GM12872 (cell line): ENCODE results near the gene TARM1.

Experiments used
- TF ChIP-seq, protein P1 (sequence below): IDR thresholded peaks from 3 replicates; pipeline ENCODE4 v1.5.1; 2011; ENCODE audit warnings: low read depth, mild to moderate bottlenecking, low read length, moderate library complexity; ENCODE audit not compliant: insufficient read depth

TARM1 gene

GRCh38 chr19:54095136-54095858 lies 14.1 kb upstream of the TARM1 start:
- TF ChIP-seq, protein P1, sequence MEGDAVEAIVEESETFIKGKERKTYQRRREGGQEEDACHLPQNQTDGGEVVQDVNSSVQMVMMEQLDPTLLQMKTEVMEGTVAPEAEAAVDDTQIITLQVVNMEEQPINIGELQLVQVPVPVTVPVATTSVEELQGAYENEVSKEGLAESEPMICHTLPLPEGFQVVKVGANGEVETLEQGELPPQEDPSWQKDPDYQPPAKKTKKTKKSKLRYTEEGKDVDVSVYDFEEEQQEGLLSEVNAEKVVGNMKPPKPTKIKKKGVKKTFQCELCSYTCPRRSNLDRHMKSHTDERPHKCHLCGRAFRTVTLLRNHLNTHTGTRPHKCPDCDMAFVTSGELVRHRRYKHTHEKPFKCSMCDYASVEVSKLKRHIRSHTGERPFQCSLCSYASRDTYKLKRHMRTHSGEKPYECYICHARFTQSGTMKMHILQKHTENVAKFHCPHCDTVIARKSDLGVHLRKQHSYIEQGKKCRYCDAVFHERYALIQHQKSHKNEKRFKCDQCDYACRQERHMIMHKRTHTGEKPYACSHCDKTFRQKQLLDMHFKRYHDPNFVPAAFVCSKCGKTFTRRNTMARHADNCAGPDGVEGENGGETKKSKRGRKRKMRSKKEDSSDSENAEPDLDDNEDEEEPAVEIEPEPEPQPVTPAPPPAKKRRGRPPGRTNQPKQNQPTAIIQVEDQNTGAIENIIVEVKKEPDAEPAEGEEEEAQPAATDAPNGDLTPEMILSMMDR, result no peak

- TF ChIP-seq, protein P1, result no peak
Measured at GRCh38 chr19:54094426-54095000, 13.3 kb upstream of the TARM1 start.

- TF ChIP-seq, protein P1, result no peak
Measured at GRCh38 chr19:54084410-54084809, 3.2 kb upstream of the TARM1 start.

DNA sequence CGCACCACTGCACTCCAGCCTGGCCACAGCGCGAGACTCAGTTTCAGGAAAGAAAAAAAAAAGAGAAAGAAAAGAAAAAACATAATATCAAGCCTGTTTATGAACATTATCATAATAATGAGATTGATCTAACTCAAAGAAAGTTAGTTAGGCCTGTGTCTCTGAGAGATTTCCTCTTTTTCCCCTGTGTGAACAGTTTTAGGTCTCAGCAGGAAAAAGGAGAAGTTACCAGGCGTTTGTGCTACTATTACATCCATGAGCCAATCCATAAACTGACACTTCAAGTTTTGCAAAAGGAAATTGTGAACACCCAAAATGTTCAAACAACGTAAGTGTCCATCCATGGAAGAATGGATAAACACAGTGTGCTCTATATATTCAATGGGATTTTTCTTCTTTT lies 3.8 kb downstream of the TARM1 start:
- TF ChIP-seq, protein P1, result no peak

DNA sequence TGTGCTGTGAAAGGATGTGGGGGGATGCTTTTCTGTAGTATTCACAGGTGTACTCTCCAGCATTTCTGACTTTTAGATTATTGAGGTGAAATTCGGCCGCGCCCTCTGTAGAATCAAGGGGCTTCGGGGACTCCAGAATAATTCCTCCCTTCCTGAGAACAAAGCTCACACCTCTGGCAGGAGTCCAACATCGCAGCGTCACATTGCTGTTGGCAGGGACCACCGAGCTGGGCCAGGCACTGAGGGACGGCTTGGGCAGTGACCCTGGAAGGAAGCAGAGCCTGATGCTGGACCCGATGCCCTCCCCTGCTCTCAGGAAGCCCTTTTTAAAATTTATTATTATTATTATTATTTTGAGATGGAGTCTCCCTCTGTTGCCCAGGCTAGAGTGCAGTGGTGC lies 6.3 kb downstream of the TARM1 start:
- TF ChIP-seq, protein P1, result no peak

DNA sequence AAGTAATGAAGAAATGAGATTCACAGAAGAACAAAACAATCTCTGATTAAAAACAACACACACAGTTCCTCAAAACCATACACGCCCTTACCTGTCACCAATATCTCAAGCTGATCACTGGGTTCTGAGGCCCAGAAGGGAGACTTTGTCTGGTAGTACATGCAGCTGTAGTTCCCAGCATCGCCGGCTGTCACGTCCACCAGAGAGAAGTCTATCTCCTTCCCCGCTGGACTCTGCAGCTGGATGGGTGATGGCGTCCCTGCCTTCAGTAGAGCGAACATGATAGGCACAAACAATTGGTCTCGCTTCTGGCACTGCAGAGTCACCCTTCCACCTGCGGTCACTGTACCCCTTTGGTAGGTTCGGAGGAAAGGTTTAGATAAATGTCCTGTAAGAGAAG lies 7.3 kb downstream of the TARM1 start:
- TF ChIP-seq, protein P1, result no peak

GRCh38 chr19:54069470-54069869 lies 11.7 kb downstream of the TARM1 start:
- TF ChIP-seq, protein P1, result no peak
